ENCODE data around the gene EPHA3. TPM values are rescaled to one million over a fixed set of nuclear protein-coding genes. Genes with fewer than 3 reads are reported as not detected.

EPHA3 gene
- total RNA-seq, 2 experiments from 2014 or later = not detected

GRCh38 chr3:89395996-89396395 is 288.6 kb downstream of the EPHA3 start:
- Mint-ChIP-seq H3K27me3 (no peaks in the 10 kb centered on the region), H3K4me1 (ENCODE audit: low read depth) (no peaks in the 10 kb centered on the region), H3K27ac (no peak overlapping the region), H3K36me3 (ENCODE audit: low read depth) (no peaks in the 10 kb centered on the region), H3K4me3 (no peak overlapping the region), H3K9me3 (no peaks in the 10 kb centered on the region)
- CTCF ChIA-PET = no interaction called here
- no peak for TF ChIP-seq CTCF (IDR thresholded peaks at IDR 0.05)
- intact Hi-C loops (cut with DNase I, micrococcal nuclease) = no loop called here
- Histone ChIP-seq H3K4me1 (ENCODE audit: insufficient read depth, low read length) (no peaks in the 10 kb centered on the region), H3K4me3 (ENCODE audit: low read length) (no peak overlapping the region), H3K9me3 (ENCODE audit: control insufficient read depth in 1 of 2, insufficient read depth in 1 of 2, low read length in 2 of 2) (peaks cover 0 to 20% of the 10 kb centered on the region in 2 experiments), H3K36me3 (ENCODE audit: insufficient read depth, low read length) (no peaks in the 10 kb centered on the region), H3K27ac (ENCODE audit: low read depth in 1 of 2, low read length in 2 of 2) (no peak overlapping the region), H3K27me3 (ENCODE audit: control insufficient read depth in 1 of 2, insufficient read depth in 2 of 2, low read length in 2 of 2) (no peaks in the 10 kb centered on the region)
- ATAC-seq (ENCODE audit: poor library complexity) = no peak
- DNase-seq = no peak
- POLR2A ChIA-PET = no interaction called here

- no peak overlapping the region for H3K27ac Mint-ChIP-seq
- no peaks in the 10 kb centered on the region for H3K27me3 Mint-ChIP-seq
- H3K9me3 Mint-ChIP-seq = peaks cover 3% of the 10 kb centered on the region
These were observed 294.6 kb downstream of the EPHA3 start for GRCh38 chr3:89402051-89402450.

DNA sequence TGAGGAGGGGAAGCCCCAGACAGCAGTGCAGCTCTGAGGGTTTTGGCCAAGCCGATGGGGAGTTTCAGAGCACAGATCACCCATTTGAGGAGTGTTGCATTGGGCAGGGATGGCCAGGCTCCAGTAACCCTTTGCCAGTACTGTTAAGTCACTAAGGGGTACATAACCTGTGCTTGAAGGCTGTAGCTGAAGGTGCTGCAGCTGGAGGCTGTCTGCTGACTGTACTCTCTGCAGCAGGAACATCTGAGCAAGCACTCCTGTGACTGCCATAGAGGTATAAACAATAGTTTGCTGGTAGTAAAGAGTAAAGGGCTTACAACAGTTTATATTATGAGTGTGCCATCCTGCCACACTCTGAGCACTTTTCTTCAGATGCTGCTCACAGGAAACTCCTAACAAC is 297.8 kb downstream of the EPHA3 start:
- H3K4me3 Mint-ChIP-seq = no peak overlapping the region
- H3K4me1 Mint-ChIP-seq (ENCODE audit: low read depth) = no peaks in the 10 kb centered on the region
- peaks cover 8% of the 10 kb centered on the region for H3K9me3 Mint-ChIP-seq
- ChIA-PET POLR2A (no interaction called here), CTCF (no interaction called here)
- Histone ChIP-seq H3K27me3 (ENCODE audit: control insufficient read depth in 1 of 2, insufficient read depth in 2 of 2, low read length in 2 of 2) (no peaks in the 10 kb centered on the region), H3K4me1 (ENCODE audit: insufficient read depth, low read length) (no peaks in the 10 kb centered on the region), H3K36me3 (ENCODE audit: insufficient read depth, low read length) (no peaks in the 10 kb centered on the region), H3K4me3 (ENCODE audit: low read length) (no peak overlapping the region), H3K9me3 (ENCODE audit: control insufficient read depth in 1 of 2, insufficient read depth in 1 of 2, low read length in 2 of 2) (peaks cover 0 to 6% of the 10 kb centered on the region in 2 experiments), H3K27ac (ENCODE audit: low read depth in 1 of 2, low read length in 2 of 2) (no peak overlapping the region)
- no peak for TF ChIP-seq CTCF (IDR thresholded peaks at IDR 0.05)
- no peaks in the 10 kb centered on the region for H3K36me3 Mint-ChIP-seq (ENCODE audit: low read depth)
- no peak for DNase-seq
- no peak for ATAC-seq (ENCODE audit: poor library complexity)
- intact Hi-C loops (cut with DNase I, micrococcal nuclease) = no loop called here
- H3K27me3 Mint-ChIP-seq = no peaks in the 10 kb centered on the region
- H3K27ac Mint-ChIP-seq = no peak overlapping the region

More at GRCh38 chr3:89402051-89402450, 294.6 kb downstream of the EPHA3 start:
- H3K9me3 ChIP-seq (ENCODE audit: control insufficient read depth in 1 of 2, insufficient read depth in 1 of 2, low read length in 2 of 2) = peaks cover 0 to 17% of the 10 kb centered on the region in 2 experiments
- H3K4me3 ChIP-seq (ENCODE audit: low read length) = no peak overlapping the region
- no peaks in the 10 kb centered on the region for H3K4me1 ChIP-seq (ENCODE audit: insufficient read depth, low read length)
- H3K36me3 Mint-ChIP-seq (ENCODE audit: low read depth) = no peaks in the 10 kb centered on the region
- no peaks in the 10 kb centered on the region for H3K27me3 ChIP-seq (ENCODE audit: control insufficient read depth in 1 of 2, insufficient read depth in 2 of 2, low read length in 2 of 2)
- H3K27ac ChIP-seq (ENCODE audit: low read depth in 1 of 2, low read length in 2 of 2) = no peak overlapping the region
- ChIA-PET POLR2A (no interaction called here), CTCF (no interaction called here)
- H3K4me1 Mint-ChIP-seq (ENCODE audit: low read depth) = no peaks in the 10 kb centered on the region
- no peak overlapping the region for H3K4me3 Mint-ChIP-seq
- TF ChIP-seq CTCF (IDR thresholded peaks at IDR 0.05) = no peak
- intact Hi-C loops (cut with DNase I, micrococcal nuclease) = no loop called here
- H3K36me3 ChIP-seq (ENCODE audit: insufficient read depth, low read length) = no peaks in the 10 kb centered on the region
- DNase-seq (no peak), ATAC-seq (ENCODE audit: poor library complexity) (no peak)

Data from CD4-positive, alpha-beta T cell (primary cell).